ENCODE measurements around the gene CYP4F2. TPM values are rescaled to one million over a fixed set of nuclear protein-coding genes. Genes with fewer than 3 reads are reported as not detected.
A peak's percentile ranks its signal among the peaks of the same experiment; 100 is the strongest.
"Not testable (repeated sequence)": the region's sequence is repeated elsewhere in the genome, so short reads cannot be mapped to it uniquely, and the experiment has no call there.

The CYP4F2 gene, protein sequence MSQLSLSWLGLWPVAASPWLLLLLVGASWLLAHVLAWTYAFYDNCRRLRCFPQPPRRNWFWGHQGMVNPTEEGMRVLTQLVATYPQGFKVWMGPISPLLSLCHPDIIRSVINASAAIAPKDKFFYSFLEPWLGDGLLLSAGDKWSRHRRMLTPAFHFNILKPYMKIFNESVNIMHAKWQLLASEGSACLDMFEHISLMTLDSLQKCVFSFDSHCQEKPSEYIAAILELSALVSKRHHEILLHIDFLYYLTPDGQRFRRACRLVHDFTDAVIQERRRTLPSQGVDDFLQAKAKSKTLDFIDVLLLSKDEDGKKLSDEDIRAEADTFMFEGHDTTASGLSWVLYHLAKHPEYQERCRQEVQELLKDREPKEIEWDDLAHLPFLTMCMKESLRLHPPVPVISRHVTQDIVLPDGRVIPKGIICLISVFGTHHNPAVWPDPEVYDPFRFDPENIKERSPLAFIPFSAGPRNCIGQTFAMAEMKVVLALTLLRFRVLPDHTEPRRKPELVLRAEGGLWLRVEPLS
- under 1 TPM in 1 of 2 experiments, not detected in 1; 0.14 TPM for total RNA-seq

DNA sequence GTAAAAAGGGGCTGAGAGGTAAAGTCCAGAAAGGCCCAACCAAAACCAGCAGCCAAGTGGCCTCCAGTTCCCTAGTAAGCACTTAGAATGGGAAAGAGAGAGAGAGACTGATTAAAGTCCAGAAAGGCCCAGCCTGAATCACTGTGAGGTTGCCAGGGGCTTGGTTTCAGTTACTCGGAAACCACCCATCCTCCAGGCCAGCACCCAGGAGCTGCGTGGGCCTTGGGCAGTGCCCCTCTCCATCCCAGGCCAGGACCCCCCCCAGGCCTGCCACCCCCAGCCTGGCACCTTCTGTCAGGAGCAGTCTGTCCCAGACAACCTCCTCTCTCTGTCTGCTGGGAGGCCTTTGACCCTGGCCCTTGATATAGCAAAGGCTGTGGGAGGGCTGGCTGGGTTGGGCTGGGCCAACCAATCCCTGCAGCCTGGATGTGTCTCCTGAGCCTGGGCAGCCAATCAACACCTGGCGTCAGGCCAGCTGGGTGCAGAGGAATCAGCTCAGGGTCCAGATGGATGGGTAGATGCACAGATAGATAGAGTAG is at the start of gene CYP4F2:
TSS of gene CYP4F2 (minus strand) at position 337 of the 539 bp plus-strand sequence. CDS start 463 bp downstream, outside the sequence.
- H3K36me3 Mint-ChIP-seq = no peaks in the 10 kb centered on the region
- no peak within 1 kb of the TSS for H3K27ac Mint-ChIP-seq
- H3K9me3 Mint-ChIP-seq = no peaks in the 10 kb centered on the region
- H3K27me3 Mint-ChIP-seq = peaks cover 11% of the 10 kb centered on the region
- peaks cover 8% of the 10 kb centered on the region for H3K4me1 Mint-ChIP-seq
- no peak for DNase-seq
- no peak within 1 kb of the TSS for H3K4me3 Mint-ChIP-seq

DNA sequence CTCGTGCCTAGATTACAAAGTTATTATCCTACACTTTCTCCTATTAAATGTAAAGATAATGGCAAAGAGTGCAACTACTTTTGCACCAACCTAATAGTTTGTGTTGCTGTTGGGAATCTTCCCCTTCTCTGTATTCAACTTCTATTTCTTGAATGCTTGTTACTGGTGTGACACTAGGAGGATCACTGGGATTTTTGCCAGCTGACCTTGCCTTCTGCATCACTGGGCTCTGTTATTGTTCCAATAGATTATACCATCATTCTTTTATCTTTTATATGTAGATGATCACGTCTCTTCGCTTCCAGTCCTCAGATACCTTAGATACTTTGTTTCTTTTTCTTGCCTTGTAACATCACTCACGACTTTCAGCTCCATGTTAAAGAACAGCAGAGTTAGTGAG is 47.4 kb upstream of the CYP4F2 start:
- no peak overlapping the region for H3K4me3 Mint-ChIP-seq
- H3K27me3 Mint-ChIP-seq = peaks cover 47% of the 10 kb centered on the region
- no peak for DNase-seq
- no peak overlapping the region for H3K27ac Mint-ChIP-seq
- H3K9me3 Mint-ChIP-seq = peaks cover 9% of the 10 kb centered on the region
- H3K4me1 Mint-ChIP-seq = peaks cover 2% of the 10 kb centered on the region
- peaks cover 7% of the 10 kb centered on the region for H3K36me3 Mint-ChIP-seq

DNA sequence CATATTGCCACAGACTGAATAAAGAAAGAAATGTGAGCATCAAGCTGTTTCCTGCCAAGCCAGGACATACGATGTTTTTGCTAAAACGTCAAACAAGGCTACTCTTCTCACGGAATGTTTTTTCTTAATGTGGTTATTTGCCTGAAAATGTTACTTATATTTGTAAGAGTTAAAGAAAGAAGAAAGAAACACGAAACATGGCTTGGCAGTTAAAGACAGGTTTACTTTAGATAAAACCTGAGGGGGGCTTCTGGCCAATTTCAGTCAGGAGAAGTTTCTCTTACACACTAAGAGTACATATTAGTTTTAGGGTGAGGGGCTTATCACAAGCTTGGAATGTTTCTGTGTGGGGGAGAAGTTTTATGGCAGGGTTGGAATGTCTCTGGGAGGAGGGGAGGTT is 46.5 kb upstream of the CYP4F2 start:
- Mint-ChIP-seq H3K27me3 (peaks cover 40% of the 10 kb centered on the region), H3K36me3 (peaks cover 5% of the 10 kb centered on the region), H3K4me1 (peaks cover 2% of the 10 kb centered on the region), H3K4me3 (no peak overlapping the region), H3K9me3 (peaks cover 7% of the 10 kb centered on the region), H3K27ac (no peak overlapping the region)
- DNase-seq = no peak

DNA sequence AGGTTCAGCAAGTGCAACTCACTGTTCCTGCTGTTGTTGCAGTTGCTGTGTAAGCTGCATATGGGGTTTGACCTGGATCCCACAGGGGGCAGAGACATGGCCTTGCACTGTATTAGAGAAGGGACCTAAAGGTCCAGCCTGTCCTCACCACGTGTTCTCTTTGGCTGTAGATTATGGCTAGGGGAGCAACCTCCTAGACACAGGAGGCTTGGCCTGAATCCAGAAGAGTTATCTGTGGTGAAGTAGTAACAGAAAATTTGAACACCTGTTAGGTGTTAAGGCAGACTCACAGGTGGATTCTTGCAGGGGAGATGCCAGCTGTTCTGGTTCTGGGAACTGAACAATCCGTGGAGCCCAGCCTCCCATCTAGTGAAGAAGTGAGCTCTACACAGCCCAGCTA is 39.9 kb upstream of the CYP4F2 start:
- DNase-seq = no peak
- Mint-ChIP-seq H3K4me1 (peaks cover 2% of the 10 kb centered on the region), H3K27ac (no peak overlapping the region), H3K9me3 (no peaks in the 10 kb centered on the region), H3K27me3 (peaks cover 24% of the 10 kb centered on the region), H3K4me3 (no peak overlapping the region), H3K36me3 (no peaks in the 10 kb centered on the region)

DNA sequence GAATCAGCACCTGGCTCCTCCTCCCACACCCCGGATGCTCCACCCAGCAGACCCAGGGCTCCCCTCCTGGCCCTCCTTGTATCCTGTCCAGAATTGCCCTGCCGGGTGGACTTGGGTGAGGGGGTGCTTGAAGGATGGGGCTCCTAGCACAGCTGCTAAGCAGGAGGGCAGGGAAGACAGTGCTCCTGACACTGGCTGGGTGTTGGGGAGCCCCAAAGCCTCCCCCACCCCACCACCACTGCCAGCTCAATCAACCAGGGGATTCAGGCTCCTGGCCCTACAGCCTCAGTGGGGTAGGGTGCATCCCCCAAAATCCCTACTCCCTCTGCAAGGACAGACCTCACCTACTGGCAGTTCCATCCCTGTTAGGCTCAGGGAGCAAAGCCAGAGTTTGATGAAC is 39.1 kb upstream of the CYP4F2 start:
- Mint-ChIP-seq H3K9me3 (no peaks in the 10 kb centered on the region), H3K27me3 (peaks cover 21% of the 10 kb centered on the region), H3K4me1 (peaks cover 2% of the 10 kb centered on the region), H3K27ac (no peak overlapping the region), H3K4me3 (no peak overlapping the region), H3K36me3 (no peaks in the 10 kb centered on the region)
- no peak for DNase-seq

DNA sequence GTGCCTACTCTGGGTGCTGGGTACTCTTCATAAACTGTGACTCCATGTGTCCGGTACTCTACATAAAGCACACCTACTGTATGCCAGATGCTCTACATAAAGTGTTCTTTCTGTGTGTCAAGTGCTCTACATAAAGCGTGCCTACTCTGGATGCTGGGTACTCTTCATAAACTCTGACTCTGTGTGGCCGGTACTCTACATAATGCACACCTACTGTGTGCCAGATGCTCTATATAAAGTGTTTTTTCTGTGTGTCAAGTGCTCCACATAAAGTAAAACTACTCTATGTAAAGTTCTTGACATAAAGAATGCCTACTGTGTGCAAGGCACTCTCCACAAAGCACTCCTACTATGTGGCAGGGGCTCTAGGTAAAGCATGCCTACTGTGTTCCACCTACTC is 38.3 kb upstream of the CYP4F2 start:
- Mint-ChIP-seq H3K4me1 (peaks cover 2% of the 10 kb centered on the region), H3K27ac (no peak overlapping the region), H3K9me3 (peaks cover 2% of the 10 kb centered on the region), H3K36me3 (peaks cover 2% of the 10 kb centered on the region), H3K4me3 (no peak overlapping the region), H3K27me3 (peaks cover 24% of the 10 kb centered on the region)
- no peak for DNase-seq

DNA sequence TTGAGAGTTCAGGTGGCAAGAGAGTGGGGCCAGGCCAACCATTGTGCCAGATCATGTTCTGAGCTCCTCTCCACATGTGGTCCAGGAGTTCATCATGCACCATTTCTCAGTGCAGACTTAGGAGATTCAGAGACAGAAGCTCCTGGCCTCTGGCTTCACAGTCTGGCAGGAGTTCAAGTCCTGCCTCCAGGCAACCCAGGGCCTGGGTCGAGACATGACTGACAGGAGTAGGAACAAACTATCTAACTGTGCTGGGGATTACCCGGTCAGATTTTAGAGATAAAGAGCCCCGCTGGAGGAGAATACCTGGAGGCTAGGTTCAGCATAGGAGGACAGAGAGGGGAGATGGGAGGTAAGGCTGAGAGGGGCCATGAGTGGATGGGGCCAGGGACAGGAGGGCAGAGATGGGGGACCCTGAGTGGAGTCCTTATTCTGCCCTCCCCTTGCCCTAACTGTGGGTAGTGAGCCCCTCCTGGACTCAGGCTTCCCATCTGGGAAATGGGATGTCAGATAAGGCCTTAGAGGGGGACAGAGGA is 37.4 kb upstream of the CYP4F2 start:
- Mint-ChIP-seq H3K4me3 (no peak overlapping the region), H3K27me3 (peaks cover 28% of the 10 kb centered on the region), H3K9me3 (peaks cover 4% of the 10 kb centered on the region), H3K36me3 (peaks cover 7% of the 10 kb centered on the region), H3K4me1 (no peaks in the 10 kb centered on the region), H3K27ac (no peak overlapping the region)
- DNase-seq = no peak

DNA sequence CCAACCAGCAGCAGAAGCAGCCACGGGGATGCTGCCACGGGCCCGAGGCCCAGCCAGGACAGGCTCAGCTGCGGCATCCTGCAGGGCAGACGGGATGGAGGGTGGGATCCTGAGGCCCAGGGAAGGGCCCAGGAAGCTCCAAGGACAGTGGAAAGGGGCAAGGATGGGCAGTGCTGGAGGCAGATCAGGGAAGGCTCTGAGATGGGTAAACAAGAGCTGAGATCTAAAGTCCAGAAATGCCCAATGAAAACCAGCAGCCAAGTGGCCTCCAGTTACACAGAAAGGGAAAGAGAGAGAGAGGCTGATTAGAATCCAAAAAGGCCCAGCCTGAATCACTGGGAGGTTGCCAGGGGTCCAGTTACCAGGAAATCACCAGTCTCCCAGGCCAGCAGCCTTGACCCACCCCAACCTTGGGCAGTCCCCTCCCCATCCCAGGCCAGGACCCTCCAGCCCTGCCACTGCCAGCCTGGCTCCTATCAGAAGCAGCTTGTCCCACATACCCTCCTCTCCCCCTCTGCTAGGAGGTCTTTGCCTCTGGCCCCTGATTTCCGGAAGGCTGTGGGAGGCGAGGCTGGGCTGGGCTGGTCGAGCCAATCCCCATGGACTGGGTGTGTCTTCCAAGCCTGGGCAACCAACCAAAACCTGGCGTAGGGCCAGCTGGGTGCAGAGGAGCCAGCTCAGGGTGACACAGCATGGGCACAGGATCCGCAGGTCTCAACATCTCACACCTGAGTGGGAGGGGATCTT is 36.6 kb upstream of the CYP4F2 start, which contains the start of gene CYP4F11:
TSS of gene CYP4F11 (minus strand) at position 198 of the 747 bp plus-strand sequence. CDS start at position 77, 121 bp downstream.
- Mint-ChIP-seq H3K9me3 (peaks cover 4% of the 10 kb centered on the region), H3K36me3 (peaks cover 7% of the 10 kb centered on the region), H3K4me1 (no peaks in the 10 kb centered on the region), H3K27me3 (peaks cover 35% of the 10 kb centered on the region), H3K4me3 (no peak within 1 kb of the TSS), H3K27ac (no peak within 1 kb of the TSS)
- DNase-seq = no peak

DNA sequence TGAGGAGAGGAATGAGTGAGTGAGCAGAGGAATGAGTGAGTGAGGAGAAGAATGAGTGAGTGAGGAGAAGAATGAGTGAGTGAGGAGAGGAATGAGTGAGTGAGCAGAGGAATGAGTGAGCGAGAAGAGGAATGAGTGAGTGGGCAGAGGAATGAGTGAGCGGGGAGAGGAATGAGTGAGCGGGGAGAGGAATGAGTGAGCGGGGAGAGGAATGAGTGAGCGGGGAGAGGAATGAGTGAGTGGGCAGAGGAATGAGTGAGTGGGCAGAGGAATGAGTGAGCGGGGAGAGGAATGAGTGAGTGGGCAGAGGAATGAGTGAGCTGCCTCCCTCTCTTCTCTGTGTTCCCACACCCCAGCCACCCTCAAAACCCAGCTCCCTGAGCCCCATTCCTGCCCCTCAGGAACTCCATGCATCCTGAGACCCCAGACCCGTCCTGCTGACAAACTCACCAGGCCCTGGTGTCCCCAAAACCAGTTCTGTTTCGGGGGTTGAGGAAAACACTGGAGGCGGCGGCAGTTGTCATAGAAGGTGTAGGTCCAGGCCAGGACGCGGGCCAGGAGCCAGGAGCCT is 36.0 kb upstream of the CYP4F2 start:
- not testable (repeated sequence) for H3K4me1 Mint-ChIP-seq, H3K4me3 Mint-ChIP-seq, H3K36me3 Mint-ChIP-seq, H3K9me3 Mint-ChIP-seq, H3K27ac Mint-ChIP-seq
- DNase-seq = peak; percentile 29
- peaks cover 42% of the 10 kb centered on the region for H3K27me3 Mint-ChIP-seq

DNA sequence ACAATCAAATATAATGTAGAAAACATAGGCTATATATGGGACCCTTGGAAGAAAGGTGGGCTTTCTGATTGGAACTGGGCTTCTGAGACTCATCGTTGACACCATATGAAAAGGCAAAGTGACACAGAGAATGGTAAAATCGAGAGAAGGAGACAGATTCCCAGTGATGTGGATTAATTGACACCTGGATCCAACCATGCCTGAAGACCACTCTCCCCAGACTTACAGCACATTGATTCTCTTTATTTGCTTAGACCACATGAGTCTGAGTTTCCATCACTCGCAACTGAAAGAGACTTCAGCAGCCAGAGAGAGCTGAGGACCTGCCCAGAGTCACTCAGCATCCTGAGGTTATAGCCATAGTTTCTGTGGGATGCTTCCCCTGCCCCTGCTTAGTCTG is 30.4 kb upstream of the CYP4F2 start:
- no peak for DNase-seq
- Mint-ChIP-seq H3K4me3 (no peak overlapping the region), H3K27me3 (peaks cover 49% of the 10 kb centered on the region), H3K27ac (no peak overlapping the region), H3K4me1 (no peaks in the 10 kb centered on the region), H3K9me3 (peaks cover 4% of the 10 kb centered on the region), H3K36me3 (peaks cover 7% of the 10 kb centered on the region)

DNA sequence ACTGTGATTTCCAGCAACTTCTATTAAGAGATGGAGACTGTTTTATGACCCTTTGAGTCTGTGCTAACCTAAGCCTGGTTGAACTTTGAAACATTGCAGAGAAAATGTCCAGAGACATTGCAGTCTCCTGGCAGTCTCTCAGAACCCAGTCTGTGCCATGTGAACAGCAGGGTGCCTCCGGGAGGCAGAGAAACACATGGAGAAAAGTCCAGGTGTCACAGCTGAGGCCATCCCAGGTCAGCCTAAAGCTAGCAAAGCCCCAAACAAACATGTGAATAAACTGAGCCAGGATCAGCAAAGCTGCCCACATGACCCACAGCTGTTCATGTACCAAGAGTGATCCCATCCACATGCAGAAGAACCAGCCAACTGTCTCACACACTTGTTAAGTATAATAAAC is 28.6 kb upstream of the CYP4F2 start:
- Mint-ChIP-seq H3K4me1 (no peaks in the 10 kb centered on the region), H3K4me3 (no peak overlapping the region), H3K36me3 (peaks cover 7% of the 10 kb centered on the region), H3K27ac (no peak overlapping the region), H3K9me3 (peaks cover 4% of the 10 kb centered on the region), H3K27me3 (peaks cover 56% of the 10 kb centered on the region)
- DNase-seq = no peak

DNA sequence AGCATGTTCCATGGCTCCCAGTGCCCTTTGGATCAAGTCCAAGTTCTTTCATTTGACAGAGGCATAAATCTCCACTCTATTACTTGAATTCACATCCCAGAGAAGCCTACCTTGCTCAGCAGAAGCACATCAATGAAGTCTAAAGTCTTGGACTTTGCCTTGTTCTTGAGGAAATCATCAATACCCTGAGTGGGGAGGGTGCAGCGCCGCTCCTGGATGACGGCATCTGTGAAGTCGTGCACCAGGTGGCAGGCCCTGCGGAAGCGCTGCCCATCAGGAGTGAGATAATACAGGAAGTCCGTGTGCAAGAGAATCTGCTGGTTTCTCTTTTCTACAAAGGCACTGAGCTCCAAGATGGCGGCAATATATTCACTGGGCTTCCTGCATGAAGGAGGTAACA is 25.8 kb upstream of the CYP4F2 start:
- H3K9me3 Mint-ChIP-seq = no peaks in the 10 kb centered on the region
- H3K27me3 Mint-ChIP-seq = peaks cover 44% of the 10 kb centered on the region
- DNase-seq = no peak
- no peaks in the 10 kb centered on the region for H3K4me1 Mint-ChIP-seq
- no peaks in the 10 kb centered on the region for H3K36me3 Mint-ChIP-seq
- no peak overlapping the region for H3K27ac Mint-ChIP-seq
- no peak overlapping the region for H3K4me3 Mint-ChIP-seq

DNA sequence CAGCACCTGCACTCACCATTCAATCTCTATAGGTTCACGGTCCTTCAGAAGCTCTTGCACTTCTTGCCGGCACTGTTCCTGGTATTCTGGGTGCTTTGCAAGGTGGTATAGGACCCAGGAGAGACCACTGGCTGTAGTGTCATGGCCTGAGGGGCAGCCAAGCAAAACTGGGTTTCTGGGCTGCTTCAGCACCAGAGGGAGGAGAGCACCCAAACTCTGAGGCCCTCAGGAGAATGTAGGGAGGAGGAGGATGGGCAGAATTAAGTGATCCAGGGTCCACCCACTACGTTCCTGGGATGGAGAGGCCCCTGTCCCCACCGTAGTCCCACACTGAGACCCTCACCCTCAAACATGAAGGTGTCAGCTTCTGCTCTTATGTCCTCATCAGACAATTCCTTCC is 24.1 kb upstream of the CYP4F2 start:
- Mint-ChIP-seq H3K4me3 (no peak overlapping the region), H3K9me3 (no peaks in the 10 kb centered on the region), H3K4me1 (no peaks in the 10 kb centered on the region), H3K27ac (no peak overlapping the region), H3K27me3 (peaks cover 38% of the 10 kb centered on the region), H3K36me3 (no peaks in the 10 kb centered on the region)
- DNase-seq = no peak

DNA sequence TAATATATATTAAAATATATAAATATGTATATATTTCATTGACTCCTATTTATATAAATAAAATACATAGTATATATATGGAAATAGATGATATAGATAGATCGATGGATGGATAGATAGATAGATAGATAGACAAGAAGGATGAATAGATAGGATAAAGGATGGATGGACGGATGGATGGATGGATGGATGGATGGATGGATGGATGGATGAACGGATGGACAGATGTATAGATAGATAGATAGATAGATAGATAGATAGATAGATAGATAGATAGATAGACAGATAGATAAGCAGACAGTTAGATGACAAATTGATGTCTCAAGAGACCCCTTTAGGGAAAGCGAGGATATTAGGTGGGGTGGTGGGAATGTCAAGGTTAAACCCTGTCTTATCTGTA is 21.4 kb upstream of the CYP4F2 start:
- Mint-ChIP-seq H3K27ac (no peak overlapping the region), H3K27me3 (peaks cover 49% of the 10 kb centered on the region), H3K36me3 (no peaks in the 10 kb centered on the region), H3K4me1 (no peaks in the 10 kb centered on the region), H3K4me3 (no peak overlapping the region), H3K9me3 (peaks cover 4% of the 10 kb centered on the region)
- no peak for DNase-seq

DNA sequence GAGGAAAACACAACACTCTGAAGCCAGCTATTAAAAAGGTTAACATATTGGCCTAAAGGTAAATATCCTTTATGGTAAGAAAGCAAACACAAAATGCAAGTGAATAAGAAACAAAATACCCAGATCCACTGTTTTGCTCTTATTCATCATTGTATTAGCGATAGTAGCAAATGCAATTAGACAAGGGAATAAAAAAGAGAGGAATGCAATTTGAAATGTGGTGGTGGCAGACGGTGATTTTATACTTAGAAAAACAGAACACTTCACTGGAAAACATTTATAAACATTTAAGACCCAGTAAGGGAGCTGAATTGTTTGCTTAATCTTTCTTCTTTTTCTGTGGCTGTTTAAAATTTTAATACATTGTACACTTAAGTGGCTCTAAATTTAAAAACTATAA is 17.2 kb upstream of the CYP4F2 start:
- no peak overlapping the region for H3K4me3 Mint-ChIP-seq

More for the DNA sequence above, 17.2 kb upstream of the CYP4F2 start:
- peaks cover 3% of the 10 kb centered on the region for H3K4me1 Mint-ChIP-seq
- H3K27me3 Mint-ChIP-seq = peaks cover 65% of the 10 kb centered on the region
- H3K27ac Mint-ChIP-seq = no peak overlapping the region
- DNase-seq = no peak
- H3K36me3 Mint-ChIP-seq = peaks cover 3% of the 10 kb centered on the region
- H3K9me3 Mint-ChIP-seq = peaks cover 4% of the 10 kb centered on the region
